Esophagus squamous epithelium (tissue), 4 donors: ENCODE data around the gene LIG3.

Source experiments
- POLR2A ChIP-seq, 4 donors: fragments of 450-650 bp; IDR thresholded peaks; one replicate each; pipeline ENCODE4 v1.6.1; 2017; ENCODE audit warnings: antibody characterized with exemption in 4 of 4, mild to moderate bottlenecking in 4 of 4, moderate library complexity in 3 of 4
- TF ChIP-seq, protein P1 (sequence below), 6 experiments: fragments of 450-650 bp in 4 of 6; fragments of 200-600 bp in 2 of 6; sonication (generic) in 2 of 6; IDR thresholded peaks; one replicate each; pipeline ENCODE4 v1.5.1; 2016 to 2019; ENCODE audit warnings: antibody characterized with exemption in 6 of 6, mild to moderate bottlenecking in 4 of 6, moderate library complexity in 4 of 6

DNA sequence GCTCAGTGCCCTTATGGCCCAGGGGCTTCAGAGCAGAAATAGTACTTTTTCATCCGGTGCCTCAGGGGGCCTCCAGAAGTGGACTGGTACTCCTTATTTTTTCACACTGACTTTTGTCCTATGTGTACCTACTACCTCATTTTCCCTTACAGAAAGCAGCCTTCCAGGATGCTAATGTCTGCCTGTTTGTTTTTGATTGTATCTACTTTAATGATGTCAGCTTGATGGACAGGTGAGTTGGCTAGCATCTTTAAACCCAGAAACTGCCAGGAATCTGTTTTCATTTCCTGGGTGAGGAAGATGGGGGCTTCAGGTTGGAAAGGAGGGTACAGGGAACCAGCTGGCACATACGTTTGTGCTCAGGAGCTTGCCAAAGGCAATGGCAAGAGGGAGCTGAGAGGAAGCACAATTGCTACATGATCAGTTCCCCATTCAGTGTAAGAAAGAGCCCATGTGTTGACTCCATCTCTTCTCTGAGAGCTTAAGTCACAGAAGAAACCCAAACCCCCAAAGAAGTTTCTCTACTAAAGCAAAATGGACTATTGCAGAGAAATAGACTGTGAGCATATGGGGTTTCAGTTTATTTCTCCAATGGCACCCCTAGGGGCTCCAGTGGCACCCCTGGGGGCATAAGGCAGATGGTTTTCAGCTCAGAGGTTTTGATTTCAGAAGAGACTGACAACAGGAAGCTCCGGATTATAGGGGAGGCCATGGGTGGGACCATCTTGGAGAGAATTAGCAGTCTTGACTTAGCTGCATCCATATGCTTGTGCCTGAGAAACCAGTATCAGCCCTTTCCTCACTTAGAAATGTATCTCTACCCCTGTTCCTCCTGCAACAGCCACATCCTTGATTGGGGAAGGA, 16.3 kb downstream of the LIG3 start:
- TF ChIP-seq POLR2A (IDR thresholded peaks at IDR 0.05), result no peak
- TF ChIP-seq, protein P1, sequence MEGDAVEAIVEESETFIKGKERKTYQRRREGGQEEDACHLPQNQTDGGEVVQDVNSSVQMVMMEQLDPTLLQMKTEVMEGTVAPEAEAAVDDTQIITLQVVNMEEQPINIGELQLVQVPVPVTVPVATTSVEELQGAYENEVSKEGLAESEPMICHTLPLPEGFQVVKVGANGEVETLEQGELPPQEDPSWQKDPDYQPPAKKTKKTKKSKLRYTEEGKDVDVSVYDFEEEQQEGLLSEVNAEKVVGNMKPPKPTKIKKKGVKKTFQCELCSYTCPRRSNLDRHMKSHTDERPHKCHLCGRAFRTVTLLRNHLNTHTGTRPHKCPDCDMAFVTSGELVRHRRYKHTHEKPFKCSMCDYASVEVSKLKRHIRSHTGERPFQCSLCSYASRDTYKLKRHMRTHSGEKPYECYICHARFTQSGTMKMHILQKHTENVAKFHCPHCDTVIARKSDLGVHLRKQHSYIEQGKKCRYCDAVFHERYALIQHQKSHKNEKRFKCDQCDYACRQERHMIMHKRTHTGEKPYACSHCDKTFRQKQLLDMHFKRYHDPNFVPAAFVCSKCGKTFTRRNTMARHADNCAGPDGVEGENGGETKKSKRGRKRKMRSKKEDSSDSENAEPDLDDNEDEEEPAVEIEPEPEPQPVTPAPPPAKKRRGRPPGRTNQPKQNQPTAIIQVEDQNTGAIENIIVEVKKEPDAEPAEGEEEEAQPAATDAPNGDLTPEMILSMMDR (IDR thresholded peaks at IDR 0.05), result no peak
